ENCODE measurements around the gene FUCA1.

FUCA1 gene

DNA sequence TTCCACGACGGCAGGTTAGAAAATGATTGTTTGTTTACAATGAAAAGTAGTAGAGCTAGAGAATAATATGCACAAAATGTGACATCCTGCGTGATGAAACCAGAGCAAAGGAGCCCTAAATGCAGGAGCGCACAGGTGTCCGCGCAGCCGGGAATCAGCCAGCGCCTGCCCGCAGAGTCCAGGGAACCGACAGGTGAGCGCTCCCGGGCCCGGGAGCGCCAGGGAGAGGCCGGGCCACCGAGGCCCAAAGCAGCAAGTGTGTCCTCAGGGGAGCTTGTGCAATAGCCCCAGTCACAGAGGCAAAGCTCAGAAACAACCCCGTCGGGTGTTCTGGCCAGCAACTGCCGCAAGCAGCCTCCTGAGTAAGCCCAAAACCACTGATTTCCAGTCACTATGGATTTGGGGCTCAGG lies 66.7 kb downstream of the FUCA1 start:
- no peak for DNase-seq (ENCODE audit: low read depth)

DNA sequence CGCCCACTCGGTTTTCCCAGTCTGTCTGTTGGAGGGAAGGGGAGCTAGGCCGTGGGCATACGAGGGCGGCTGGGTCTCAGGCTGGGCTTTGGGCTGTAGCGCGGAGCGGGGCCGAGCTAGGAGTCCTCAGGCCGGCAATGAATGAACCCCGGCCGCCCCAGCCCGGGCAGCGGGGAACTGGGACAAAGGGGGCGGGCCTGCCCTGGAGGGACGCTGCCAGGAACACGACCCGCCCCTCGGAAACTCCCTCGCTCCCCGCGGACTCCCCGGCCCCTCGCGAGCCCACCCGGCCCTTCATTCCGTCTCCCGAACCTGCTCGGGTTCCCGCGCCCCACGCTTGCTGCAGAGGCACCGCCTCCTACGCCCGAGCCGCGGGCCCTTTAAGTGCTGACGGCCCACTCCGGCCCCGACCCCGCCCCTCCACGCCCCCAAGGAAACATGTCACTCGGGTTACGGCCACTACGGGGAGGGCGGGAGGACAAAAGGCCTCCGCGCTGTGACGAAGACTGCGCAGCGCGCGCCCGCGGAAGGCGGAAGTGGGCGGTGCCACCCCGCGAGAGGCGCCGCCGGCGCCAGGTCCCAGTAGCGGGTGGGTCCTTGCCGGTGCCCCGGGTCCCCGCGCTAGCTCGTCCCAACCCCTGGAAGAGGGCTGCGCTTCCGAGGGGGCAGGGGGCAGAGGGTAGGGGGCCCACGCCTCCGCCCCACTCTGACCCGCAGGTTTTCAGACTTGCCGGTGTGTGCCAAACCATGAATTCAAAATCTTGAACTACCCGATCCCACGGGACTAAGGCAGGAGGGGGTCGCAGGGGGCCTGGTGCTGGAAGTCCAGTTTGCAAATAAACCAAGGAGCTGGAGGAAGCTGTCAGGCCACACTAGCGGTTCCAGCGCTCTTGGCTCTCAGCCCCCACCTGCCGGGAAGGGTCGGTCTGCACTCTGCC lies 67.4 kb downstream of the FUCA1 start, which contains the start of gene GALE:
GALE (minus strand) TSS at position 355 of the 938 bp plus-strand sequence. CDS start 1,747 bp downstream, outside the sequence.
- peak; percentile 97 for DNase-seq (ENCODE audit: low read depth)

DNA sequence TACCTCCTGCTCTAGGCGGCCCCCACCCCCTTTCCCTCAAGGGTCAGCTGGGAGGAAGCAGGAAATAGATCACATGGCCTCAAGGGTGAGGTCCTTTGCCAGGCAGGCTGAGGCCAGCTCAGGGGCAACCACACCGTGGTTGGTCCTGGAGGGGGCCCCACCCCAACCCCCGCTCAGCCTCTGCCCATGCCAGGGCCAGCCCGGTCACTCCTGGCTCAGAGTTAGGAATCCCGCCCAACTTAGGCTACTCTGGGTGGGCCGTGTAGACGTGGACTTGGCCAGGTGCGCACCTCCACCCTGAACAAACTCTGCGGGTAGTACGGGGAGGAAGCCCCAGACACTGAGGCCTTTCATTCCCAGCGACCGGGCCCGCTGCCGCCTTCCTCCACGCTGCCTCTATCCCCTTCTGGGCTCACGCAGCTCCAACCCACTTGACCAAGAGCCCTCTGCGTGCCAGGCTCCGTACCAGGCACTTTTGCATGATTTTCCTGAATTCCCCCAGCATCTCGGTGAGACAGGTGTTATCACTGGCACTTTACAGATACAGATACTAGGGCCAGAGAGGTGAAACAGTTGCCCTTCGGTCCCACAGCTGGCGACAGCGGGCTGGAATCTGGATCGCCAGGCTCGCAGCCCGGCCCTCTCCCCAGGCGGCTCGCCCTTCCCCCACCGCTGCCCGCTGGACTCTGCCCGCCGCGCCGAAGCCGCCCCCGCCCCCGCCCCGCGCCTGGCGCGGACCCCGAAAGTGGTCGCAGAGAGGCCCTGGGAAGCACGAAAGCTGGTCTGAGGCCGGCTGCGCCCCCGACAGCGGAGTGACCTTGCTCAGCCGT lies 68.3 kb downstream of the FUCA1 start:
- DNase-seq (ENCODE audit: low read depth), result no peak

DNA sequence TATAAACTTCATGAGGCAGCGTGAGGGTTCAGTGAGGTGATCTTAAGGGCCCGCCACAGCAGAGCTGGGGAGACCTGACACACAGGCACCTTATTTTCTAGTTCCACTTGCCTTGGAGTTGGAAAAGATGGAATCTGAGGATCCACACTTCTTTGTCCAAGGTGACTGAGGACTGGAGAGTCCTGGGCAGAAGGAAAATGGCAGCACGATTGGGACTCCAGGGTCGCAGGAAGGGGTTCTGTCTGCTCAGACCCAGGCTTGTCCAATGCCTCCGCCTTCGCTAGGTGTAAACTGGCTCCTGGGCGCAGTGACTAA lies 68.9 kb downstream of the FUCA1 start:
- no peak for DNase-seq (ENCODE audit: low read depth)

DNA sequence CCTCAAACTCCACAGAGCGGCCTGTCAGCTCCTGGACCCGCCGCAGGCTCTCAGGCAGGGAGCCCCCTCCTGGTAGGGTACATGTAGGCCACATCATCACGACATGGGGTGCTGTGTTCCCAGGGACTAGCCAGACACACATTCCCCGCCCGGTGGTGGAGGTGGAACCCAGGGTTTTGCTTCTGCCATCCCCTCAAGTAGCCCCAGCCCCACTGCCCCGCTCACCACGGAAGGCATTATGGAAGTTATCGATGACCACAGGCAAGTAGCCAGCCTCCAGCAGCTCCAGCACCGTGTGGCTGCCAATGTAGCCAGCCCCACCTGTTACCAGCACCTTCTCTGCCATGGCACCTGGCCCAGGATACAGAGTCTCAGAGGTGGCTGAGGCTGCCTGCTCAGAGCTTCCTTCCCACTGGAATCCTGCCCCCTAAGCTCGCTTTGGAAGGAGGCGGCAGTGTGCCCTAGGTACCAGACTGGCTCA lies 69.4 kb downstream of the FUCA1 start:
- no peak for DNase-seq (ENCODE audit: low read depth)

DNA sequence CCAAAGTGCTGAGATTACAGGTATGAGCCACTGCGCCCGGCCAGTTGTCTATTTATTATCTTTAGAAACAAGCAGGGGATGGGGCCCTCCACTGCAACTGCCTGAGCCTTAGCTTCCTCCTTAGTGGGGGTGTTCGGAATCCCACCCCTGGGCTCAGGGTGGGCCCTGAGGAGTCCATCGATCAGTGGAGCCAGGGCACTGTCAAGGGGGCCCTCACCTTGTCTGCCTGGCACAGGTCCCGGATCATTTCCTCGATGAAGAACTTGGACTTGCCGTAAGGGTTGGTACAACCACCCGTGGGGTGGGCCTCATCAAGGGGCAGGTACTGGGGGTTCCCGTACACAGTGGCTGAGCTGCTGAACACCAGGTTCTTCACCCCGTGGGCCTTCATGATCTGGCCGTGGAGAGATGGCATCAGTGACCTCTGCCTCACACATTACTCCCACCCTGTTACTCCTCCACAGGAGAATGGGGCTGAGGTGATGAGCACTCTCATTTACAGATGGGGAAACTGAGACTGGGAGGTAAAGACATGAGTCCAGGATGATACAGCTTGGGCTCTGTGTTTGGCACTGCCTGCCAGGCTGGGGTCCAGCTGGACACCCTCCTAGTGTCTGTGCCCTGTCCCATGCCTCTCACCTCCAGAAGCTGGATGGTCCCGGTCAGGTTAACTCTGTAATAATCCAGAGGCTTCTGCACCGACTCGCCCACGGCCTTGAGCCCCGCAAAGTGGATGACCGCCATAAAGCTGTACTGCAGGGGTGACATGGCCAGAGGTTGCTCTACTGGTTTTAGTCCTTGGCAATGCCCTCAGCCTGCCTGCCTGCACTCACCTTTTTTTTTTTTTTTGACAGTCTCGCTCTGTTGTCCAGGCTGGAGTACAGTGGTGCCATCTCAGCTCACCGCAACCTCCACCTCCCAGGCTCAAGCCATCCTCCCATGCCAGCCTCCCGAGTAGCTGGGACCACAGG lies 70.3 kb downstream of the FUCA1 start:
- DNase-seq (ENCODE audit: low read depth), result no peak

DNA sequence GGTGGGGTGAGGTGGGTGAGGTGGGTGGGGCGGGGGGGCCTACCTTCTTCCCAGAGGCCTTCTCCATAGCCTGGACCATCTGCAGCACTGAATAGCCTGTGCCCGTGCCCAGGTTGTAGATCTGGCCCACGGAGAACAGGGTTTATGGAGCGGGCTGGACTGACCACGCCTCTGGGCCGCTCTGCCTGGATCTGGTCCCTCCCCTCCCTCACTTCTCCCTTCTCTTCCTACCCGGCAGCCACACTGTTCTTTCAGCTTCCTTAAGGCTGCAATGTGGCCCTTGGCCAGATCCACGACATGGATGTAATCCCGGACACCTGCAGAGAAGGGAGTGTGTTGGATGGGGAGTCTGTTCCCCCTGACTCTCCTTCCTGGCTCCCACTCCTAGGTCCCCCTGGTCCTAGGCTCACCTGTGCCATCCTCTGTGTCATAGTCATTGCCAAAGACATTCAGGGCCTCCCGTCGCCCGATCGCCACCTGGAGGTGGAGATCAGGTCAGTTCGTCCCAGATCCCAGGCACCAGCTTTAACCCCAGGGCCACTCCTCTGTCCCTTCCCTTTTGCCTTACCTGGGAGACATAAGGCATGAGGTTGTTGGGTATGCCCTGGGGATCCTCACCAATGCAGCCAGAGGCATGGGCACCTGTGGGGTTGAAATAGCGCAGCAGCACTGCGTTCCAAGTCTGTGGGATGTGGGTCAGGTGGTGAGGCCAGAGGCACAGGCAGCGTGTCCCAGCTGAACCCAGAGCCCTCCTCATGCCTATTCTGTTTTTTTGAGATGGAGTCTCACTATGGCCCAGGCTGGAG lies 71.4 kb downstream of the FUCA1 start:
- DNase-seq (ENCODE audit: low read depth), result no peak

DNA sequence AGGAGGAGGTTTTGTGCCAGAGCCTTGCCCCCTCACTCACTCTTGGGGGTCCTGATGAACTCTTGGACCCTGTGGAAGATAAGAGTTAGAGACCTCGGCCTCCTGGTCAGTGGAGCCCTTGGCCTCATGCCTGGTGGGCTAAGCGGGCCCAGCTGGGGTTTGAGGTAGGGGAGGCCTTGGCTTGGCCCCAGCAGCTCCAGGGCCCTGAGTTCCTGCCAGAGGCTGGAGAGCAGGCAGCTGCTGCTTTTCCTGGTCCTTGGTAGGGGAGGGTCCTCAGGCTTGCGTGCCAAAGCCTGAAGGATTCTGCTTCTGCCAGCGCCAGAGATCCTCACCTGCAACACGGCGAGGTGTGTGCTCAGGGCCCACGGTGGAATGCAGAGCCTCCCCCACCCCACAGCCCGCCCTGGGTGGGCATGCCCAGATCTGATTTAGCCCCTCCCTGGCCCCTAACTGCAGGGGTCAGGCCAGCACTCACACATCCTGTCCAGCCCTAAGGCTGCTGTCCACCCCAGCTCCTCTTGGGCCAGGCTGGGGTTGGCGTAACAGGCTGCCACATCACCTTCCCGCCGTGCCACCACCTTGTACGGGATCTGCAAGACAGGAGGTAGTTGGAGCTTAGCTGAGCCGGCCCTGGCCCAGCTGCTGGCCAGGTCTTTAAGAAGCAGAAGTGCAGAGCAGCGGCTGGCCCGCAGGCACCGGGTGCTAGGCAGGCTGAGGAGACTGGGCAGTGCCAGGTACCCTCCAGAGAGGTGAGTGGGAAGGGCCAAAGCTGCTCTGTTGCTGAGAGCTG lies 72.2 kb downstream of the FUCA1 start:
- DNase-seq (ENCODE audit: low read depth), result no peak
